SKM-1 treated with dmso at 0.1 percent for 144 hours (cell line): Measurements from ENCODE around the gene PTCH1.

Experiments used
- DNase-seq: peaks from one replicate; lab custom pipeline; 2025; ENCODE audit not compliant: unreplicated experiment; lab: John Stamatoyannopoulos, UW

PTCH1 gene

GRCh38 chr9:95443301-95443700, 73.5 kb downstream of the PTCH1 start:
- DNase-seq, result no peak

GRCh38 chr9:95441081-95441480, 75.7 kb downstream of the PTCH1 start:
- DNase-seq, result no peak

GRCh38 chr9:95440447-95440846, 76.3 kb downstream of the PTCH1 start:
- DNase-seq, result no peak

GRCh38 chr9:95438561-95439357, 78.0 kb downstream of the PTCH1 start:
- no peak for DNase-seq

- no peak for DNase-seq
Measured at GRCh38 chr9:95437559-95437958, 79.2 kb downstream of the PTCH1 start.

GRCh38 chr9:95436416-95436815, 80.4 kb downstream of the PTCH1 start:
- DNase-seq, result no peak

GRCh38 chr9:95435074-95435728, 81.6 kb downstream of the PTCH1 start:
- DNase-seq, result no peak

- no peak for DNase-seq
Measured at GRCh38 chr9:95434116-95435073, 82.4 kb downstream of the PTCH1 start.

GRCh38 chr9:95433096-95433819, 83.5 kb downstream of the PTCH1 start:
- DNase-seq, result no peak

- no peak for DNase-seq
Measured at GRCh38 chr9:95431286-95431685, 85.5 kb downstream of the PTCH1 start.

GRCh38 chr9:95429948-95430620, 86.7 kb downstream of the PTCH1 start:
- DNase-seq, result no peak

- DNase-seq, result no peak
Measured at GRCh38 chr9:95429096-95429495, 87.7 kb downstream of the PTCH1 start.

GRCh38 chr9:95425910-95426551, 90.7 kb downstream of the PTCH1 start:
- no peak for DNase-seq

GRCh38 chr9:95422650-95423049, 94.1 kb downstream of the PTCH1 start:
- DNase-seq, result no peak

GRCh38 chr9:95420518-95420917, 96.3 kb downstream of the PTCH1 start:
- no peak for DNase-seq

- DNase-seq, result no peak
Measured at GRCh38 chr9:95419444-95419843, 97.3 kb downstream of the PTCH1 start.

- DNase-seq, result no peak
Measured at GRCh38 chr9:95415158-95415557, 101.6 kb downstream of the PTCH1 start.

- DNase-seq, result no peak
Measured at GRCh38 chr9:95413793-95414192, 103.0 kb downstream of the PTCH1 start.

- no peak for DNase-seq
Measured at GRCh38 chr9:95411054-95411892, 105.5 kb downstream of the PTCH1 start.
